Effector memory CD8-positive, alpha-beta T cell (primary cell): ENCODE measurements around the gene NCAM2.

Experiments used
- ATAC-seq: fragments of 150-1000 bp; cut with Tn5 transposase; replicated peaks from 2 replicates; pipeline ENCODE4 v1.10.0; 2021; ENCODE audit warnings: mild to moderate bottlenecking, moderate library complexity
- DNase-seq, 3 experiments: peaks; one replicate each; pipeline ENCODE4 v3.0.0; 2021
- H3K27ac Mint-ChIP-seq, 2 donors: one replicate each; pipeline ENCODE4 v1.8.0; 2022; ENCODE audit warnings: mild to moderate bottlenecking in 2 of 2, mixed read lengths in 2 of 2, moderate library complexity in 2 of 2
- H3K27me3 Mint-ChIP-seq, 2 donors: one replicate each; pipeline ENCODE4 v1.8.0; 2022; ENCODE audit warnings: mixed read lengths in 2 of 2
- H3K36me3 Mint-ChIP-seq: one replicate; pipeline ENCODE4 v1.8.0; 2022; ENCODE audit warnings: mild to moderate bottlenecking, moderate library complexity, mixed read lengths; ENCODE audit not compliant: insufficient read depth
- H3K4me1 Mint-ChIP-seq, 2 donors: one replicate each; pipeline ENCODE4 v1.8.0; 2022; ENCODE audit warnings: low read depth in 2 of 2, mixed read lengths in 2 of 2
- H3K4me3 Mint-ChIP-seq, 2 donors: one replicate each; pipeline ENCODE4 v1.8.0; 2022; ENCODE audit warnings: mild to moderate bottlenecking in 2 of 2, mixed read lengths in 2 of 2, moderate library complexity in 2 of 2
- H3K9me3 Mint-ChIP-seq, 2 donors: one replicate each; pipeline ENCODE4 v1.8.0; 2022; ENCODE audit warnings: mixed read lengths in 2 of 2

Gene NCAM2

DNA sequence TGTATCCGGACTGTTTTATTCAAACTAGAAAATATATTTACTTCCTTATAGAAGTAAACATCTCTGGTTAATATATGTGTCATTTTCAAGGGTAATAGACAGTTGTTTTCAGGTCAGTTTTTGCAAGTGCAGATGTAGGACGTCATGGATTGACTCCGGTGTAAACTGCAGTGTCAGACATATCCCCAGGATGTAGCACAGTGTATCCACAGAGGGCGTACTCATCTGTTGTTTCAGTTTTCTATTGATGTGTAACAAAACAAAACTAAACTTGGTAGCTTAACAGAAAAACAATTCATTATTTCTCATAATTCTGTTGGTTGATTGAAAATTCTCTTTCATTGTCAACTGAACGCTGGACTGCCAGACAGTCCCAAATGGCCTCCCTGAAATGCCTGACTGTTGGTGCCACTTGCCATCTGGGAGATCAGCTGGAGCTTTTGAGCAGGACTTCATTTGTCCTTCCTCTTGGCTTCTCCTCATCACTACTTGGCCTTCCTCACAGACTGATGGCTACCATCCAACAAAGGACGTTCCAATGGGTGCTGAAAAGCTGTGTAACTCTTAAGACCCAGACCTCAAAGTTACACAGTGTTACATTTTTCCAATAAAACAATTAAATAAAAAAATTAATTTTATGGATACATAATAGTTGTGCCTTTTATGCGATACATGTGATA is 181.6 kb downstream of the NCAM2 start:
- H3K27me3 Mint-ChIP-seq: no peaks in the 10 kb centered on the region
- ATAC-seq: no peak
- H3K9me3 Mint-ChIP-seq: peaks cover 4 to 5% of the 10 kb centered on the region in 2 donors
- H3K36me3 Mint-ChIP-seq: no peaks in the 10 kb centered on the region
- H3K4me1 Mint-ChIP-seq: no peaks in the 10 kb centered on the region
- no peak overlapping the region for H3K4me3 Mint-ChIP-seq
- DNase-seq: no peak
- no peak overlapping the region for H3K27ac Mint-ChIP-seq

DNA sequence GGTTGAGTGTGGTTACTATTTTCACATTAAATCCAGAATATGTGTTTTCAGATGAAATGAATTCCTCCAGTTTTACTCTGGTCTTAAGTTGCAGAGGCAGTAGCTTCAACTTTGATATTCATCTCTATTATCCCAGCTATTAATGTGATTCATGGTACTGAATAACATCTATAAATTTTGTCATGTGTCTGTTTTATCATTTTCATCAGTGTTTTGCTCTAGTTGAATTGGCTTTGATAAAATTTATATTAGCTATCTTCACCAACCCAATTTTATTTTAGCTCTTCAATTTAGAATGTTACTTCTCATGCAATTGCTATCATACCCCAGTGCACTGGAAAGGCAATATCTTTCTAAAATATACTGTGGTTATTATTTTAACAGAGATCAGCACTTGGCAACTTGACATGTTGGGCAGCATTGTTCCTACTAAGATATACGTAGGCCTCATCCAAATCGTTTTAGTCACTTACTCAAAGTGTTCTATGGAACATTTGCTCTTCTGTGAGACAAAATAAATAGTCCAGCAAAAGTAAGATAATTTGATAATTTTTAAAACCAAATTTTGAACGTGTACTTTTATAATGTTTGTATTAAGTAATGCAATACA is 184.3 kb downstream of the NCAM2 start:
- H3K36me3 Mint-ChIP-seq: no peaks in the 10 kb centered on the region
- peaks cover 0 to 4% of the 10 kb centered on the region in 2 donors for H3K9me3 Mint-ChIP-seq
- H3K4me3 Mint-ChIP-seq: no peak overlapping the region
- no peak overlapping the region for H3K27ac Mint-ChIP-seq
- H3K27me3 Mint-ChIP-seq: no peaks in the 10 kb centered on the region
- DNase-seq (no peak), ATAC-seq (no peak)
- H3K4me1 Mint-ChIP-seq: no peaks in the 10 kb centered on the region

DNA sequence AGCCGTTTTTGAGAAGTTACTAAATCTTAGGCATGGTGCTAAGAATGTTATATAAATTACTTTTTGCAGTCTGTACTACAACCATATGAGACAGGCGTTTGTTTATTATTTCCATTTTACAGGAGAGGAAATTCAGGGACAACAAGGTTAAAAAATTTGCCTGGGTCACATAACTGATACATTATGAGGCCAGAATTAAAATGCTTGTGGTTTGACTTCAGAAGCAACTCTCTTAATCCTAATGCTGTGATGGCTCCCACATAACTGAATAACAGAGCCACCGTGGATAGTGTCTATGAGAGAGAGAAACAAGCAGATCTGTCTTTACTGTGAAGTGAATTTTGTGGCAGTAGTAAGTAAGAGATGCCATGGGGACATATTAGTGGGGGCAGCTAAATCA is 184.9 kb downstream of the NCAM2 start:
- DNase-seq (no peak), ATAC-seq (no peak)
- no peaks in the 10 kb centered on the region for H3K4me1 Mint-ChIP-seq
- no peaks in the 10 kb centered on the region for H3K27me3 Mint-ChIP-seq
- no peak overlapping the region for H3K27ac Mint-ChIP-seq
- no peak overlapping the region for H3K4me3 Mint-ChIP-seq
- H3K36me3 Mint-ChIP-seq: no peaks in the 10 kb centered on the region
- peaks cover 0 to 4% of the 10 kb centered on the region in 2 donors for H3K9me3 Mint-ChIP-seq

DNA sequence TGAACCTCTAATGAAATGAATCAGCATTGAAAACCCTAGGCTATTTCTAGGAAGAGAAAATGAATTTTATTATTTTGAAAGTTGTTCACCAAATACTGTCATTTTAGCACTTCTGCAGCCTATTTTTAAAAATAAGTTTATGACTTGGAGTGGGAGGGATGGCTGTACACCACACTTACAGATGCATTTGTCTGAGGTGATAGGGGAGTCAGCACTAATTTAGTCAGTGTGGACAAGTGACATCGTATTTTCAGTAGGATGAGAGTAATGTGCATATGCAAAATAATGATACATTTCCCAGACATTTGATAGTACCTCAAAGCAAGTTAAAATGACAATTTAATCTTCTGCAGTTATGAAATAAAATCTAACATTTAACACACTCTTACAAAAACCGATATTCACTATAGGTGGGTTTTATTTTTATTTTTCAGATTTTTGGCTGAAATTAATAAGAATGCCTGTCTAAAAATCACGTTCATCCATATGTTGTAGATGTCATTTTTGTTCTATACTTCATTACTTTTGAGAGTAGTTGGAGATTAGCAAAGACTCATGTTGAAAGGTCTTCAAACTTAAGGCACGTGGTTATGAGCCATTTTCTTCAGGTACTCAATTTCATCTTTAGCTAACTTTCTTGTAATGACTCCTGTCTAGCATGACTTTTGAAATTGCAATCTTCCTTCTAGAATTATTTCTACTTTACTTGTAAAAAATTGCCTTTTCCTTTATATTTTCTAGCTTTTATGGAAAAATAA is 186.7 kb downstream of the NCAM2 start:
- Mint-ChIP-seq H3K27me3 (no peaks in the 10 kb centered on the region), H3K36me3 (no peaks in the 10 kb centered on the region), H3K4me1 (no peaks in the 10 kb centered on the region), H3K4me3 (no peak overlapping the region), H3K27ac (no peak overlapping the region), H3K9me3 (peaks cover 0 to 4% of the 10 kb centered on the region in 2 donors)
- DNase-seq (no peak), ATAC-seq (no peak)

DNA sequence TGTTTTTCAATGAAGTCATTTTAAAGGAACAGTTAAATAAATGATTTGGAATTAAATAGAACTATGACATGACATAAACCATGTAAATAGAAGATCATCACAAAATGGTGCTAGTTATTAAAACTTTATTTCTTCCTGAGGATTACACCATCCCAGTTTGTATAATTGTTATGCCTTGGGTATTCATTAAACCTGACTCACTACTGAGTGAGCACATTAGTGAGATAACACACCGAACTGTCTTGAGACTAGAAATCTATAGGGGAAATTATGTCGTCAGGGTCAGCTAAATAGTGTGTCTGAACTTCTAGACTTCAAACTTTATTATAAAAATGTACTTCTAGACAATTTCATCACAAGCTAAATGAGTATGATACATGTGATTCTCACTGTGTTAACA is 189.4 kb downstream of the NCAM2 start:
- Mint-ChIP-seq H3K9me3 (peaks cover 10 to 13% of the 10 kb centered on the region in 2 donors), H3K4me1 (no peaks in the 10 kb centered on the region), H3K4me3 (no peak overlapping the region), H3K27me3 (no peaks in the 10 kb centered on the region), H3K36me3 (no peaks in the 10 kb centered on the region), H3K27ac (no peak overlapping the region)
- ATAC-seq (no peak), DNase-seq (no peak)

DNA sequence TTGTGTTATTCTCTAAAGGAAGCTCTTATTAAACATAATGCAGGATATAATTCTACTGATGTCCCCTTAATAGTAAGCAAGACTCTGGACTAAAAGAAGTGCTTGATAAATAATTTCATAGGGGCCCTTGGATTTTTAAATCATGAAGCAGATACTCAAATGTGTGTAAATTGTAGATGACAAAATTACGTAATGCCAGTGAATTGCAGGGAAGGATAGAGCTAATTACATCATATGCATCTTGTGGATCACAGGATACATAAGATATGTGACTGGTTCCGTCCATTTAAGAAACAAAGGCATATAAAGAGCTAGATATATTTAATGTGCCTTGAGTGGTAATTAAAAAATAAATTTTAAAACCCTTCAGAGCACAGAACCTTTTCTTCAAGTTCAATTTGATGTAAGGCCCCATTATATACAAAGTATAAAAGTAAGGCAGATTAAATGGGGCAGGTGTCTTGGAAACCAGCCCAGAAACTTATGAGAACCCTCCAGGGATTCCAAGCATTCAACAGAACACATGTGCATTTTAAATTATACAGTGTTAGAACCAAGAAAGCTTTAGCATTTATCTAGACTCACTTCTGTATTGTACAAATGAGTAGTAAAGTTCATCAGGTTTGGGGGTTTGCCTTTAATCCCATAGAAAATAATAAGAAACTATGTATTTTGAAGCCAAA is 190.4 kb downstream of the NCAM2 start:
- Mint-ChIP-seq H3K4me3 (no peak overlapping the region), H3K27ac (no peak overlapping the region), H3K36me3 (no peaks in the 10 kb centered on the region), H3K27me3 (no peaks in the 10 kb centered on the region), H3K9me3 (peaks cover 8 to 14% of the 10 kb centered on the region in 2 donors), H3K4me1 (no peaks in the 10 kb centered on the region)
- ATAC-seq (no peak), DNase-seq (no peak)

DNA sequence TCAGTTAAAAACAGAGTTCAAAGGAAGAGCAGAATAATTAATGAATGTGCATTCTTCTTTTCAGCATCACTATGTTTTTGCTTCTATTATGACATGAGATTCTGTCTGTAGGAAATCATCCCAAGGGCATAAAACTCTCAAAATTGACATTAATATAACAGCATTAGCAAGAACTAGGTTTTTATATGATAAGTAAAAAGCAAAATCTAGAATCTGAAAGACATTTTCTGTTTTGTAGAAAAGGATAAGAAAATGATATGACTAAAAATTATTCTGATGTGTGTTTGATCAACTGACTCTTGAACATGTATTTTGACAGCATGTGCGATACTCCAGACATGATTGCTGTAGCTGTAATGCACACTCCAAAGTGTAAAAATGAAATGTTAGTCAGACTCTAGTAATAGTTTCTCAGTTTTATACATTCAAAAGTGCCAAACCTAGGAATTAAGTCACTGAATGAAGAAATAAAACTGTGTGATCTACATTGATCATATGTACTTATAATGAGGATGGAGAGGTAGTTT is 197.3 kb downstream of the NCAM2 start:
- DNase-seq: no peak
- H3K9me3 Mint-ChIP-seq: peaks cover 5 to 14% of the 10 kb centered on the region in 2 donors
- no peaks in the 10 kb centered on the region for H3K4me1 Mint-ChIP-seq
- H3K27ac Mint-ChIP-seq: no peak overlapping the region
- H3K36me3 Mint-ChIP-seq: no peaks in the 10 kb centered on the region
- no peak for ATAC-seq
- H3K4me3 Mint-ChIP-seq: no peak overlapping the region
- H3K27me3 Mint-ChIP-seq: no peaks in the 10 kb centered on the region

DNA sequence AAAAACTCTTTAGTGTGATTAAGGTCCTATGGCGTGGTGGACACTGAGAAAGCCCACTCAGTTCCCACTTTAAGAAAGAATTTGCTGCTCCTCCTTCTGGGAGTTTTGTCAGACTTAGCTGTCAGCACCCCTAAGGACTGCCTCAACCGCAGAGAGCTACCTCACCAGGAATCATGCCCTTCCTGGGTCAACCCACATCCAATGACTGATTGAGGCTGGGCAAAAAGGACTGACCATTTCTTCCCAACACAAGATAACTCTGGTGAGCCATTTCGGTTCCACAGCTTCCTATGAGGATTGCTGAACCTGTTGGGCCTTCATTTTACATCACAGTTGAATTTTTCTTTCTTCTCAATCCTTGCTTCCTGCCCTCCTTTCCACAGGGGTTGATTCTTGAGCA is 197.9 kb downstream of the NCAM2 start:
- no peak for ATAC-seq
- Mint-ChIP-seq H3K27ac (no peak overlapping the region), H3K36me3 (no peaks in the 10 kb centered on the region), H3K9me3 (peaks cover 3 to 14% of the 10 kb centered on the region in 2 donors), H3K4me3 (no peak overlapping the region), H3K4me1 (no peaks in the 10 kb centered on the region), H3K27me3 (no peaks in the 10 kb centered on the region)
- DNase-seq: no peak

DNA sequence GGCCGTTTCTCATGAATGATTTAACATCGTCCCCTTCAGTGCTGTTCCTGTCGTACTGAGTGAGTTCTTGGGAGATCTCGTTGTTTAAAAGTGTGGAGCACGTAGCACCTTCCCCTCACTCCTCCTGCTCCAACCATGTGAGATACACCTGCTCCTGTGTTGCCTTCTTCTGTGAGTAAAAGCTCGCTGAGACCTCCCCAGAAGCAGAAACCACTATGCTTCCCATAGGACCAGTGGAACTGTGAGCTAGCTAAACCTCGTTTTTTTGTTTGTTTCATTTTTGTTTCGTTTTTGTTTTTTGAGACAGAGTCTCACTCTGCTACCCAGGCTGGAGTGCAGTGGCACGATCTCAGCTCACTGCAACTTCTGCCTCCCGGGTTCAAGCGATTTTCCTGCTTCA is 198.6 kb downstream of the NCAM2 start:
- Mint-ChIP-seq H3K36me3 (no peaks in the 10 kb centered on the region), H3K4me1 (no peaks in the 10 kb centered on the region), H3K9me3 (peaks cover 4 to 8% of the 10 kb centered on the region in 2 donors), H3K27me3 (no peaks in the 10 kb centered on the region), H3K4me3 (no peak overlapping the region), H3K27ac (no peak overlapping the region)
- DNase-seq: no peak
- ATAC-seq: no peak

DNA sequence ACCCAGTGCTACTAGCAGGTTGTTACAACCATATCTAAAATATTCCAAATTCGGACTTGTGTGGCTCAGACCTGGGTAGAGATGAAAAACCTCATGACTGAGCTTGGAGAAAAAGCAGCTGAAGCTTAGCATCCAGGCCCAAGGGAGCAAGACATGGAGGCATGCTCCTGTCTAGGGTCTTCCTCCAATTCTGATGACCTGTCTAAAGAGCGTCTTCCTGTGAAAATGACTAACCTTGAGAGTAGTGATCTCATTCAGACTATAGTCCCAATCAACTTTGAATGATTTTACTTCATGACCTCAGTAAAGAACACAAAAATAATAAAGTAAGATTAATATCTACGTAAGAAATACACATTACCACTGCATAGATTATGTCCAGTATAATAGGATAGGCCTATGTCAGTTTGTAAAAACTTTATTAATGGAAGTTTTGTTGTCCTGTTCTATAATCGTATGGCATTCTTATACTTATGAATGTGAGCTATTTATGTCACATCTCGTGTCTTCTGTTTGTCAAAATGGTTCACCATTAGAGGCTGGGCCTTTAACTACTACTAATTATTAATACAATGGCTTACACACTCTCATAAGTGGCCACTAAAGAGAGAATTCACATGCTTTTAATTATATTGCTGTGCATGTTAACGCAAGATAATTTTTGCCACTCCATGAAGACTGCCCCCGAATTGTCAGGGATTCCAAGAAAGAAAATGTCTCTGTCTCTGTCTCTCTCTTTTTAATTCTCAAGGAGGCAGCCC is 201.3 kb downstream of the NCAM2 start:
- Mint-ChIP-seq H3K9me3 (peaks cover 0 to 4% of the 10 kb centered on the region in 2 donors), H3K4me1 (no peaks in the 10 kb centered on the region), H3K36me3 (no peaks in the 10 kb centered on the region), H3K4me3 (no peak overlapping the region), H3K27ac (no peak overlapping the region), H3K27me3 (no peaks in the 10 kb centered on the region)
- DNase-seq (no peak), ATAC-seq (no peak)

DNA sequence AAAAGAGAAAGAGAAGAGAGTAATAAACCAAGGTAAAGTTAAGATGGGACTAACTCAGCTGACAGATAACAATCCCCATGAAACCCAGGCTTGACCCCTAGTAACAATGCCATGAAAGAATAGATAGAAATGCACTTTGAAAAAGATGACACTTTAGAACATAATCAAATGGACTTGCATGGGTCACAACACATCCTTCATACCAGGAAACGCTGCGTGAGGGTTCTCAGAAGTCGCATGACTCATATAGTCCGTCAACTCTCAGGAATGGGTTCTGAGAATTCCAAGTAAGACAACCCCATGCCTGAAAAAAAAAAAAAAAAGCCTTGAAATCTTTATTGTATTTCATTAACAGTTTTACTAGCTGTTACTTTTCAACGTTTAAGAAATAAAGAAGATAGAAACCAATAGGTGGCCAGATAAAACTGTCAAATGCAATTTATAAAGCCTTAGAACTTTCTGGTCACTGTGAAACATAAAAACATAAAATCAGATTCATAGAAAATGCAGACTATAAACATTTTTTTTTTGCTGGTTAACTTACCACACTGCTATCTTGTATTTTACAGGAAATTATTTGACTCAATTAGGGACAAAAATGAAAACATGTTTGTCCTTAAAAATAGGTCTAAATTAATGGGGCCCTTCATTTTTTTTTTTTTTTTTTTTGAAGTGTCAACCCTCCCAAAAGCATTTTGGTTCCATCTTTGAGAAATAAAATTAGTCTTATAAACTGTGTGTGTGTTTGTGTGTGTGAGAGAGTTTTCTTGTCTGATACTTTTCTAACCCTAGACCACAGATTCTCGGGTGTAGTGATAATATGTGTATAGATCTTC is 202.1 kb downstream of the NCAM2 start:
- Mint-ChIP-seq H3K27me3 (no peaks in the 10 kb centered on the region), H3K27ac (no peak overlapping the region), H3K9me3 (peaks cover 0 to 4% of the 10 kb centered on the region in 2 donors), H3K4me1 (no peaks in the 10 kb centered on the region), H3K4me3 (no peak overlapping the region), H3K36me3 (no peaks in the 10 kb centered on the region)
- DNase-seq (no peak), ATAC-seq (no peak)

DNA sequence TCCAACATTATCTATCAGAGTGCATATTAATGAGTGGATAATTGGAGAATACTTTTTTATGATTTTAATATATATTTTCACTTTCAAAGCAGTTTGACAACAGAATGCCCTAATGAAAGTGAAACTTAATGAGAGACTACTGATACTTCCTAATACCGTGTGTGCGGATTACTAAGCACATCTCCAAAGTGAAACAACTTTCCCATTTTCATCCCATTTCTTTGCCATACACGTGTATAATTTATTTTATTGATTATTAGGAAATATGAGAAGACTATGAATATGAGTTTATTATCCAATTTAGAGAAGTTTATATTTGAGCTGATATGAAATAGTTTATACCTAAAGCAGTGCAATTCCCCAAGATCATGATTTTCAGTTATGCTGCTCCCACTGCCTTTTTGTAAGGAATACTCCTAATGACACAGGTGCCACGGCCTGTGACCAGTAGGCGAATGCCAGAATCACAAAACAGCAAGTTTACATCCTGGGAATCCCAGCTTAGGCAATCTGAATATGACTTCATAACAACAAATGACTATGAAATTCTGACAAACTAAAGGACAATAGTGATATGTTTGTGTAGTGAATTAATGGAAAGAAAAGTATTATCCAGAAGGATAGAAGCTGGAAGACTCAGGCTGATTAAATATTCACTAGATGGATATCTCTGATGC is 202.9 kb downstream of the NCAM2 start:
- Mint-ChIP-seq H3K9me3 (peaks cover 0 to 4% of the 10 kb centered on the region in 2 donors), H3K27me3 (no peaks in the 10 kb centered on the region), H3K36me3 (no peaks in the 10 kb centered on the region), H3K4me3 (no peak overlapping the region), H3K4me1 (no peaks in the 10 kb centered on the region), H3K27ac (no peak overlapping the region)
- no peak for DNase-seq
- ATAC-seq: no peak
